LNCAP (cell line): ENCODE data around the gene PPM1J.

Source experiments
- TF ChIP-seq, protein P1 (sequence below): fragments of 450-650 bp; IDR thresholded peaks from 2 replicates; pipeline ENCODE4 v1.5.1; 2017; ENCODE audit warnings: mild to moderate bottlenecking

The PPM1J gene

DNA sequence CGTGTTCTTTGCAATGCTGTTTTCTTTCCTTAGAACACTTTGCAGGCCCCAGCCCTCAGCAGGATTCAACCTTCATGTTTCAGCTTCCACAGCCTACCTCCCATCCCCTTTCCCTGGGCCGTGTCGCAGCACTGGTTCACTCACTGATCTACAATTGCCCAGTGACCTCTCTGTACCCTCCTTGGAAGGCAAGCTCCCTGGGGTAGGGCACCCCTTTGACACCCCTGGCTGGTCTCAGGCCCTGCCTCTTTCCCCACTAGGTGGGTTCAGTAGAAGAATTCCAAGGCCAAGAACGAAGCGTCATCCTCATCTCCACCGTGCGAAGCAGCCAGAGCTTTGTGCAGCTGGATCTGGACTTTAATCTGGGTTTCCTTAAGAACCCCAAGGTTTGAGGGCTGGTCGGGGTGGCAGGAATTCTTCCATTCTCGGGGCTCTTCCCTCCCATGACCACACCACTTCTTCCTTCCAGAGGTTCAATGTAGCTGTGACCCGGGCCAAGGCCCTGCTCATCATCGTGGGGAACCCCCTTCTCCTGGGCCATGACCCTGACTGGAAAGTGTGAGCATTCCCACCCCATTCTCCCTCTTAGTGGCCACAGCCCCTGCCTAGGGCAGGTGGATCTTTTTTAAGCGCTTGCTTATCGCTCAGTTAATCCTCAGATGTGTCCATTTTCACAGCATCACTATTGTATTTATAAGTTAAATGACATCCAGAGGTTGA is 15.5 kb downstream of the PPM1J start:
- TF ChIP-seq, protein P1, sequence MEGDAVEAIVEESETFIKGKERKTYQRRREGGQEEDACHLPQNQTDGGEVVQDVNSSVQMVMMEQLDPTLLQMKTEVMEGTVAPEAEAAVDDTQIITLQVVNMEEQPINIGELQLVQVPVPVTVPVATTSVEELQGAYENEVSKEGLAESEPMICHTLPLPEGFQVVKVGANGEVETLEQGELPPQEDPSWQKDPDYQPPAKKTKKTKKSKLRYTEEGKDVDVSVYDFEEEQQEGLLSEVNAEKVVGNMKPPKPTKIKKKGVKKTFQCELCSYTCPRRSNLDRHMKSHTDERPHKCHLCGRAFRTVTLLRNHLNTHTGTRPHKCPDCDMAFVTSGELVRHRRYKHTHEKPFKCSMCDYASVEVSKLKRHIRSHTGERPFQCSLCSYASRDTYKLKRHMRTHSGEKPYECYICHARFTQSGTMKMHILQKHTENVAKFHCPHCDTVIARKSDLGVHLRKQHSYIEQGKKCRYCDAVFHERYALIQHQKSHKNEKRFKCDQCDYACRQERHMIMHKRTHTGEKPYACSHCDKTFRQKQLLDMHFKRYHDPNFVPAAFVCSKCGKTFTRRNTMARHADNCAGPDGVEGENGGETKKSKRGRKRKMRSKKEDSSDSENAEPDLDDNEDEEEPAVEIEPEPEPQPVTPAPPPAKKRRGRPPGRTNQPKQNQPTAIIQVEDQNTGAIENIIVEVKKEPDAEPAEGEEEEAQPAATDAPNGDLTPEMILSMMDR = no peak

DNA sequence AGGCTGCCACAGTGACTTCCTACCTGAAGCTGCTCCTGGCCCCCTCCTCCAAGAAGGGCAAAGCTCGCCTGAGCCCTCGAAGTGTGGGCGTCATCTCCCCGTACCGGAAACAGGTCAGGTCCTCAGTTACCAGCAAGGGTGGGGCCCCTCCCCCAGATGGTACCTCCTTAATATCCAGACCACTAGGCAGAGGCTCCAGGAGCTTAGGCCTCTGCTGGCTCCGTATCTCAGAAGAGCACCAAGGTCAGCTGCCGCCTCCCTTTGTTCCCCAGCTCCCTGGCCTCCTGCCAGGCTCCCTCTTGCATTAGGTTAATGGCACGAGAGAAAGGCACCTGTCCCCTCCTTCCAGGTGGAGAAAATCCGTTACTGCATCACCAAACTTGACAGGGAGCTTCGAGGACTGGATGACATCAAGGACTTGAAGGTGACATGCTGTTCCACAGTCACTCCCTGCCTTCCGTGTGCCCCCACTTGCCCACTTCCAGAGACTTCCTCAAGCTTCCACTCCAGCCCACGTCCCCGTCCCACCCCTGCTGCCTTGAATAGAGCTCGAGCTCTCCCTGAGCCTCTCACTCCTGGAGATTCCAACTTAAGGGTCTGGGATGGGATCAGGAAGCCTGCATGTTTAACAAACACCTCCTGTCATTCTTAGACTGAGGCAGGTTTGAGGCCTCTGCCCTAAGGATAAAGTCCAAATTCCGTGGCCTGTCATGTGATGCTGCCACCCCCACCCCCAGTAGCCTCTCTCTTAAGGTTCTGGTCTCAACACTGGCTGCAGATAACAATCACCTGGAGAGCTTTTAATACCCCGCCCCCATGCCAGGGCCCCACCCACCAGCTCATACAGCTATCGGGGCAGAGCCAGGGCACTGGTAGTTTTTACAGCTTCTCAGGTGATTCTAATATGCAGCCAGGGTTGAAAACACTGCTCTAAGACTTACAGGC is 16.5 kb downstream of the PPM1J start:
- TF ChIP-seq, protein P1 = no peak

DNA sequence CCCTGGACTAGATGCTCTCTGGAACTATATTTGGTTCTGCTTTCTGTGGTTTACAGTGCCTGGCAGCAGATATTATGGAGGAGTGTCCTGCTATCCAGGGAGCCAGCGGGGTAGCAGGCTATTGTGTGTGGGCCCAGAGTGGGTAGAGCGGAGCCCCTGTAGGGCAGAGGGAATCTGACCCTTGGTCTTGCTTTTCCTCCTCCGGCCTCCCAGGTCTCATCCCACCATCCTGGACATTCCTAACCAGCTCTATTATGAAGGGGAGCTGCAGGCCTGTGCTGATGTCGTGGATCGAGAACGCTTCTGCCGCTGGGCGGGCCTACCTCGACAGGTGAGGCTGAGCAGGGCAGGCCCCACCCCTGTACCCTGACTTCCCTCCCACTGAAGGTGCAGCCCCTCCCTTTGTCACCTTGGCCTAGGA is 17.3 kb downstream of the PPM1J start:
- TF ChIP-seq, protein P1 = no peak

DNA sequence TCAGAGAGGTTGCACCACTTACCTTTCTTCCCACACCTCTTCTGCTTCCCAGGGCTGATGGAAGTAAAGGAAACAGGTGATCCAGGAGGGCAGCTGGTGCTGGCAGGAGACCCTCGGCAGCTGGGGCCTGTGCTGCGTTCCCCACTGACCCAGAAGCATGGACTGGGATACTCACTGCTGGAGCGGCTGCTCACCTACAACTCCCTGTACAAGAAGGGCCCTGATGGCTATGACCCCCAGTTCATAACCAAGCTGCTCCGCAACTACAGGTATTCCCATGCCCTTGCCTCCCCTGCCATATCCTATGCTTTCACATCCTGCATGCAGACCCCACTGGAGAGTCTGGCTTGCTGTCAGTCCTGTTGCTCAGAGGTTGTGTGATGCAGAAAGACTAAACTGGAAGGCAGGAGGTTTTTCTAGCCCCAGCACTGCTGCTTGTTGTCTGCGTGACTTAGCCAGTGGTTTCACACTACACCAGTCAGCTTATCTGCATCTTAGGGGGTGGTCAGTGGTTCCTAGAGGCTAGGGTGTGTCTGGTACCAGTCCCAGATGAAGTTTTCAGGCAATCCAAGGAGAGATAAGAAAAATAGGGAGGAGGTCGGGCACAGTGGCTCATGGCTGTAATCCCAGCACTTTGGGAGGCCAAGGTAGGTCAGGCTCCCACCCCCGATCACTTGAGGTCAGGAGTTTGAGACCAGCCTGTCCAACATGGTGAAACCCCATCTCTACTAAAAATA is 18.4 kb downstream of the PPM1J start:
- TF ChIP-seq, protein P1 = no peak

DNA sequence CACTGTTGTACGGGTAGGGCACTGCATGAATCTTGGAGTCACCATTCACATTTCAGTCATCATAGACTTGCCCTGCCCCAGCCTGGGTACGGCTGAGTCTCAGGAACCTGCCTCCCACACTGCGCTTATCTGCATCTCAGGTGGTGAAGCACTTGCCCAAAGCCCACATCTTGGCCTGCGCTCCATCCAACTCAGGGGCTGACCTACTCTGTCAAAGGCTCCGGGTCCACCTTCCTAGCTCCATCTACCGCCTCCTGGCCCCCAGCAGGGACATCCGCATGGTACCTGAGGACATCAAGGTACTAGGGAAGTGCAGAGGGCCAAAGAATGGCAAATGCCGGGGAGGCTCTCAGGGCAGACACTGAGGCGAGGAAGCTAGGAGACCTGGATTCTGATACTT is 19.9 kb downstream of the PPM1J start:
- TF ChIP-seq, protein P1 = no peak

DNA sequence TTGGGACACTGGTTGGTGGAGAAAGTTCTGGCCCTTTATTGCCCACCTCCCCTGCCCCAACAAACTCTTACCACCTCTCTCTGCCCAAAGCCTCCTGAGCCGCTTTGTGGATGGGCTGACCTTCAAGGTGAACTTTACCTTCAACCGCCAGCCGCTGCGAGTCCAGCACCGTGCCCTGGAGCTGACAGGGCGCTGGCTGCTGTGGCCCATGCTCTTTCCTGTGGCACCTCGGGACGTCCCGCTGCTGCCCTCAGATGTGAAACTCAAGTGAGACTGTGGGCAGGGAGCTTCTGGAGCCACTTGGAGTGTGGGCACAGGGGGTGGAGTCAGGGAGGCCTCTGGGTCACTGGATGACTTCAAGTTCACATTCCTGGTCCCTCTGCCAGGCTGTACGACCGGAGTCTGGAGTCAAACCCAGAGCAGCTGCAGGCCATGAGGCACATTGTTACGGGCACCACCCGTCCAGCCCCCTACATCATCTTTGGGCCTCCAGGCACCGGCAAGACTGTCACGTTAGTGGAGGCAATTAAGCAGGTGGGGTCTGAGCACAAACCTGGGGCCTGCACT is 20.7 kb downstream of the PPM1J start:
- TF ChIP-seq, protein P1 = no peak

DNA sequence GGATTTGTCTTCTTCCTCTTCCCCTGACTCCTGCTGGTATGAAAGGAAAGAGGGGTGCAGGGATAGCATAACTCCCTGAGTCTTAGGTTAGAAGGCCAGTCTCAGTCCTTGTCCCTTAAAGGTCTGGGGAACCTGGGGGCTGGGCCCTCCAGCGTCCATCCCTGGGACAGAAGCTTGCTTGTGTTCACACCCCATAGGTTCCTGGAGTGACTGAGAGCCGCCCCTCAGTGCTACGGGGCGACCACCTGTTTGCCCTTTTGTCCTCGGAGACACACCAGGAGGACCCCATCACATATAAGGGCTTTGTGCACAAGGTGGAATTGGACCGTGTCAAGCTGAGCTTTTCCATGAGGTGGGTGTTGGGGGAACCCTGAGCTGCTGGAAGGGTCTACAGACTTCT is 21.3 kb downstream of the PPM1J start:
- TF ChIP-seq, protein P1 = no peak
